Measurements from ENCODE around the gene PCAT7.
"Not testable (repeated sequence)": the region's sequence is repeated elsewhere in the genome, so short reads cannot be mapped to it uniquely, and the experiment has no call there.

Gene PCAT7

GRCh38 chr9:94554439-94555331, at the start of gene PCAT7:
TSS of gene PCAT7 (plus strand) at chr9:94555083.
- DNase-seq, result peak; percentile 89

- not testable (repeated sequence) for DNase-seq
These were observed 48.5 kb upstream of the PCAT7 start for GRCh38 chr9:94506370-94506769.

- no peak for DNase-seq
These were observed 47.2 kb upstream of the PCAT7 start for GRCh38 chr9:94507531-94508258.

- no peak for DNase-seq
These were observed 43.5 kb upstream of the PCAT7 start for GRCh38 chr9:94511134-94511954.

- DNase-seq, result no peak
These were observed 43.0 kb upstream of the PCAT7 start for GRCh38 chr9:94511955-94512265.

- DNase-seq, result no peak
These were observed 40.2 kb upstream of the PCAT7 start for GRCh38 chr9:94514722-94515121.

GRCh38 chr9:94517254-94517653, 37.6 kb upstream of the PCAT7 start:
- DNase-seq, result no peak

GRCh38 chr9:94525396-94526035, 29.4 kb upstream of the PCAT7 start:
- no peak for DNase-seq

- DNase-seq, result no peak
These were observed 28.6 kb upstream of the PCAT7 start for GRCh38 chr9:94526271-94526670.

- DNase-seq, result no peak
These were observed 27.9 kb upstream of the PCAT7 start for GRCh38 chr9:94526951-94527350.

GRCh38 chr9:94528886-94529285, 26.0 kb upstream of the PCAT7 start:
- DNase-seq, result no peak

- no peak for DNase-seq
These were observed 21.7 kb upstream of the PCAT7 start for GRCh38 chr9:94533155-94533554.

GRCh38 chr9:94533601-94534000, 21.3 kb upstream of the PCAT7 start:
- DNase-seq, result no peak

GRCh38 chr9:94534901-94535300, 20.0 kb upstream of the PCAT7 start:
- no peak for DNase-seq

GRCh38 chr9:94538908-94539307, 16.0 kb upstream of the PCAT7 start:
- DNase-seq, result no peak

GRCh38 chr9:94544335-94544734, 10.5 kb upstream of the PCAT7 start:
- DNase-seq, result not testable (repeated sequence)

GRCh38 chr9:94545940-94546339, 8.9 kb upstream of the PCAT7 start:
- no peak for DNase-seq

- DNase-seq, result peak; percentile 8
These were observed 1.6 kb upstream of the PCAT7 start for GRCh38 chr9:94553029-94553938.

- no peak for DNase-seq
These were observed 825 bp upstream of the PCAT7 start for GRCh38 chr9:94554078-94554438.

GRCh38 chr9:94557376-94557775, 2.5 kb downstream of the PCAT7 start:
- DNase-seq, result no peak

GRCh38 chr9:94560237-94560636, 5.4 kb downstream of the PCAT7 start:
- DNase-seq, result no peak

GRCh38 chr9:94563548-94563947, 8.7 kb downstream of the PCAT7 start:
- no peak for DNase-seq

All from SHP77 treated with DMSO at 0.1 percent for 48 hours (cell line).